NCI-H2081 (cell line): Measurements from ENCODE around the gene HSP90AB1.

ENCODE experiments used
- DNase-seq, 2 experiments: peaks; one replicate each; lab custom pipeline; 2025; lab: John Stamatoyannopoulos, UW

Gene HSP90AB1

GRCh38 chr6:44255871-44256774 lies 9.2 kb downstream of the HSP90AB1 start:
- no peak for DNase-seq

- peak in 1 of 2 experiments; percentile 25 for DNase-seq
These were observed 9.8 kb downstream of the HSP90AB1 start for GRCh38 chr6:44256775-44257024.

- peak; percentile 52 to 84 for DNase-seq
These were observed 10.3 kb downstream of the HSP90AB1 start, which contains the start of gene SLC35B2 for GRCh38 chr6:44257025-44257752. Gene SLC35B2, minus strand, starts transcription at chr6:44257528. Its CDS starts 118 bp downstream, at chr6:44257410.

- DNase-seq = no peak
These were observed 10.9 kb downstream of the HSP90AB1 start for GRCh38 chr6:44257753-44258324.

- DNase-seq = no peak
These were observed 11.5 kb downstream of the HSP90AB1 start for GRCh38 chr6:44258325-44258863.

- DNase-seq = no peak
These were observed 12.0 kb downstream of the HSP90AB1 start for GRCh38 chr6:44258921-44259320.

- no peak for DNase-seq
These were observed 13.1 kb downstream of the HSP90AB1 start for GRCh38 chr6:44260011-44260410.

- no peak for DNase-seq
These were observed 13.8 kb downstream of the HSP90AB1 start for GRCh38 chr6:44260451-44261297.

- no peak for DNase-seq
These were observed 14.7 kb downstream of the HSP90AB1 start for GRCh38 chr6:44261581-44261980.

- DNase-seq = no peak
These were observed 15.8 kb downstream of the HSP90AB1 start for GRCh38 chr6:44262467-44263353.

- DNase-seq = no peak
These were observed 16.6 kb downstream of the HSP90AB1 start for GRCh38 chr6:44263354-44264100.

GRCh38 chr6:44264154-44265006 lies 17.5 kb downstream of the HSP90AB1 start:
- no peak for DNase-seq

GRCh38 chr6:44265007-44265721 lies 18.3 kb downstream of the HSP90AB1 start, which contains the start of gene NFKBIE:
Gene NFKBIE, minus strand, starts transcription at chr6:44265551. Its CDS starts 205 bp downstream, at chr6:44265346.
- DNase-seq = peak; percentile 75 to 76

GRCh38 chr6:44265722-44266233 lies 18.9 kb downstream of the HSP90AB1 start:
- no peak for DNase-seq

GRCh38 chr6:44266347-44266746 lies 19.4 kb downstream of the HSP90AB1 start:
- no peak for DNase-seq

- DNase-seq = no peak
These were observed 20.4 kb downstream of the HSP90AB1 start for GRCh38 chr6:44267252-44267651.

GRCh38 chr6:44268095-44268628 lies 21.3 kb downstream of the HSP90AB1 start:
- peak; percentile 64 for DNase-seq
